IPS-20b (cell line): ENCODE results near the gene KRTAP10-3.
"Not testable (repeated sequence)": the region's sequence is repeated elsewhere in the genome, so short reads cannot be mapped to it uniquely, and the experiment has no call there.

Experiments used
- H3K27ac ChIP-seq: one replicate; pipeline ENCODE4 v1.5.1; 2013; ENCODE audit warnings: low read length
- H3K27me3 ChIP-seq: 2 replicates; pipeline ENCODE4 v1.6.1; 2013; ENCODE audit warnings: mild to moderate bottlenecking, low read length, inconsistent platforms; ENCODE audit not compliant: insufficient read depth
- H3K36me3 ChIP-seq: 2 replicates; pipeline ENCODE4 v1.6.1; 2013; ENCODE audit warnings: low read depth, mild to moderate bottlenecking, inconsistent platforms, low read length, moderate library complexity; ENCODE audit not compliant: insufficient read depth
- H3K4me1 ChIP-seq: 2 replicates; pipeline ENCODE4 v1.6.1; 2013; ENCODE audit warnings: mild to moderate bottlenecking, control low read depth, inconsistent platforms, low read length, moderate library complexity; ENCODE audit not compliant: insufficient read depth
- H3K4me3 ChIP-seq: 2 replicates; pipeline ENCODE4 v1.5.1; 2013; ENCODE audit warnings: mild to moderate bottlenecking, low read length, inconsistent platforms
- H3K9ac ChIP-seq: 2 replicates; pipeline ENCODE4 v1.6.1; 2013; ENCODE audit warnings: low read depth, mild to moderate bottlenecking, inconsistent platforms, low read length, moderate library complexity
- H3K9me3 ChIP-seq: 2 replicates; pipeline ENCODE4 v1.6.1; 2013; ENCODE audit warnings: mild to moderate bottlenecking, low read depth, low read length, inconsistent platforms; ENCODE audit not compliant: insufficient read depth

The KRTAP10-3 gene

GRCh38 chr21:44558695-44559094 lies at the start of gene KRTAP10-3:
Gene KRTAP10-3, minus strand, starts transcription at chr21:44558795. Its CDS starts 80 bp downstream, at chr21:44558715.
- no peak within 1 kb of the TSS for H3K27ac ChIP-seq
- H3K4me1 ChIP-seq: no peaks in the 10 kb centered on the region
- no peaks in the 10 kb centered on the region for H3K9me3 ChIP-seq
- no peaks in the 10 kb centered on the region for H3K27me3 ChIP-seq
- no peak within 1 kb of the TSS for H3K9ac ChIP-seq
- no peak within 1 kb of the TSS for H3K4me3 ChIP-seq
- no peaks in the 10 kb centered on the region for H3K36me3 ChIP-seq

- no peak overlapping the region for H3K4me3 ChIP-seq
- H3K9me3 ChIP-seq: peaks cover 18% of the 10 kb centered on the region
- H3K36me3 ChIP-seq: no peaks in the 10 kb centered on the region
- H3K9ac ChIP-seq: no peak overlapping the region
- no peaks in the 10 kb centered on the region for H3K4me1 ChIP-seq
- no peaks in the 10 kb centered on the region for H3K27me3 ChIP-seq
- H3K27ac ChIP-seq: no peak overlapping the region
Measured at GRCh38 chr21:44606495-44606894, 47.9 kb upstream of the KRTAP10-3 start.

- no peaks in the 10 kb centered on the region for H3K27me3 ChIP-seq
- no peaks in the 10 kb centered on the region for H3K36me3 ChIP-seq
- H3K27ac ChIP-seq: no peak overlapping the region
- H3K4me1 ChIP-seq: no peaks in the 10 kb centered on the region
- no peak overlapping the region for H3K4me3 ChIP-seq
- no peak overlapping the region for H3K9ac ChIP-seq
- peaks cover 4% of the 10 kb centered on the region; the same call in 1 of the 2 replicates for H3K9me3 ChIP-seq
Measured at GRCh38 chr21:44603911-44604310, 45.3 kb upstream of the KRTAP10-3 start.

GRCh38 chr21:44603109-44603875 lies 44.7 kb upstream of the KRTAP10-3 start:
- Histone ChIP-seq H3K27ac (no peak overlapping the region), H3K9me3 (peaks cover 4% of the 10 kb centered on the region; the same call in 1 of the 2 replicates), H3K27me3 (no peaks in the 10 kb centered on the region), H3K9ac (no peak overlapping the region), H3K4me3 (no peak overlapping the region), H3K4me1 (peaks cover 4% of the 10 kb centered on the region; the same call in 1 of the 2 replicates), H3K36me3 (no peaks in the 10 kb centered on the region)

GRCh38 chr21:44602463-44602850 lies 43.9 kb upstream of the KRTAP10-3 start:
- H3K9ac ChIP-seq: no peak overlapping the region
- H3K4me1 ChIP-seq: peaks cover 5% of the 10 kb centered on the region; the same call in 1 of the 2 replicates
- peaks cover 4% of the 10 kb centered on the region; the same call in 1 of the 2 replicates for H3K9me3 ChIP-seq
- H3K4me3 ChIP-seq: no peak overlapping the region
- H3K36me3 ChIP-seq: no peaks in the 10 kb centered on the region
- H3K27me3 ChIP-seq: no peaks in the 10 kb centered on the region
- H3K27ac ChIP-seq: no peak overlapping the region

GRCh38 chr21:44601596-44602462 lies 43.2 kb upstream of the KRTAP10-3 start:
- Histone ChIP-seq H3K27ac (no peak overlapping the region), H3K4me3 (no peak overlapping the region), H3K27me3 (no peaks in the 10 kb centered on the region), H3K9ac (no peak overlapping the region), H3K36me3 (no peaks in the 10 kb centered on the region), H3K4me1 (peaks cover 5% of the 10 kb centered on the region; the same call in 1 of the 2 replicates), H3K9me3 (peaks cover 4% of the 10 kb centered on the region; the same call in 1 of the 2 replicates)

- not testable (repeated sequence) for H3K4me3 ChIP-seq, H3K9ac ChIP-seq, H3K36me3 ChIP-seq, H3K27me3 ChIP-seq, H3K27ac ChIP-seq, H3K9me3 ChIP-seq, H3K4me1 ChIP-seq
Measured at GRCh38 chr21:44601091-44601490, 42.5 kb upstream of the KRTAP10-3 start.

GRCh38 chr21:44600118-44600978 lies 41.8 kb upstream of the KRTAP10-3 start, which contains the start of gene KRTAP10-7:
Gene KRTAP10-7, plus strand, starts transcription at chr21:44600597. Its CDS starts 25 bp downstream, at chr21:44600622.
- not testable (repeated sequence) for H3K4me3 ChIP-seq, H3K9ac ChIP-seq, H3K27me3 ChIP-seq, H3K9me3 ChIP-seq, H3K27ac ChIP-seq, H3K36me3 ChIP-seq, H3K4me1 ChIP-seq

GRCh38 chr21:44599264-44600029 lies 40.9 kb upstream of the KRTAP10-3 start:
- H3K27ac ChIP-seq: no peak overlapping the region
- H3K9ac ChIP-seq: no peak overlapping the region
- H3K4me1 ChIP-seq: peaks cover 5% of the 10 kb centered on the region; the same call in 1 of the 2 replicates
- H3K36me3 ChIP-seq: no peaks in the 10 kb centered on the region
- H3K27me3 ChIP-seq: no peaks in the 10 kb centered on the region
- peaks cover 2% of the 10 kb centered on the region; the same call in 1 of the 2 replicates for H3K9me3 ChIP-seq
- H3K4me3 ChIP-seq: no peak overlapping the region

GRCh38 chr21:44598061-44598460 lies 39.5 kb upstream of the KRTAP10-3 start:
- H3K27ac ChIP-seq: no peak overlapping the region
- H3K9ac ChIP-seq: peak overlapping the region; percentile 1; the same call in 1 of the 2 replicates

More at GRCh38 chr21:44598061-44598460, 39.5 kb upstream of the KRTAP10-3 start:
- peaks cover 9% of the 10 kb centered on the region; the same call in 1 of the 2 replicates for H3K4me1 ChIP-seq
- no peak overlapping the region for H3K4me3 ChIP-seq
- H3K27me3 ChIP-seq: no peaks in the 10 kb centered on the region
- H3K9me3 ChIP-seq: no peaks in the 10 kb centered on the region
- H3K36me3 ChIP-seq: no peaks in the 10 kb centered on the region
